Stimulated activated CD8-positive, alpha-beta memory T cell treated with anti-CD3 and anti-CD28 coated beads, Interleukin-7, amount 100 ng/mL, for 48 hours (primary cell): Measurements from ENCODE around the gene IGFBPL1.

Source experiments
- DNase-seq, 2 donors: peaks; one replicate each; pipeline ENCODE4 v3.0.0-alpha.2; 2020; ENCODE audit warnings: low read depth in 1 of 2; ENCODE audit errors: extremely low read depth in 1 of 2

IGFBPL1 gene

DNA sequence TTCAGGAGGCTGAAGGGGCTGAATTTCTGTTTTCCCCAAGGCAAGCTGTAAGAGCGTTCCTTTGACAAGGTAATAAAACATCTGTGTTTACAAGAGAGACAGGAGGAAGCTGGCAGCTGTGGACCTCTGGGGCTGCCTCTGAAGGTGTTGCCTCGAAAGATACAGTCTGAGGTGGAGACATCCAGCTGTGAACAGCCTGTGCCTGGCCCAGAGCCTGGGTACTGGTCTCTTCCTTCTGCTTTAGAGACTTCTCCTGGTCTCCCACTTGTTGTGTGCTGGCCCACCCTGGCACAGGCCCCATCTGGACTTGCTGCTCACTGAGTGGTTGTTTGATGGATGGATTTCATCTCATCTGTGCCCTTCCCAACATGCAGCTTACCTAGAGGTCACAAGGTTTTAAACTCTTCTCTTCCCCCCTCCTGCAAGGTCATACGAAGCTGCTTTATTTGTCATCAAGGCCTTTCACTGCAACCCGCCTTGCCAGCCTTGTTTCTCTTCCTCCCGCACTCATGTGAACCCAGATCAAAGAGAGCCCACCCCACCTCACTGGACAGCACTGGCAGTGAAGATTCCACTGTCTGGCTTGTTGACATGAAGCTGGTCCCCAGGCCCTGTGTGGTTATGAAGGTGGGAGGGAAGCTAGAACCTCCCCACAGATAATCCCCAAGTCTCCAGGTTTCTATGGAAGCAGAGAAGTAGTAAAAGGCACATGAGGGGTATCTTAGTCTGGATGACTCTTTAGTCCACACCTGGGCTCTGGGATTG lies 66.7 kb downstream of the IGFBPL1 start:
- DNase-seq = no peak

DNA sequence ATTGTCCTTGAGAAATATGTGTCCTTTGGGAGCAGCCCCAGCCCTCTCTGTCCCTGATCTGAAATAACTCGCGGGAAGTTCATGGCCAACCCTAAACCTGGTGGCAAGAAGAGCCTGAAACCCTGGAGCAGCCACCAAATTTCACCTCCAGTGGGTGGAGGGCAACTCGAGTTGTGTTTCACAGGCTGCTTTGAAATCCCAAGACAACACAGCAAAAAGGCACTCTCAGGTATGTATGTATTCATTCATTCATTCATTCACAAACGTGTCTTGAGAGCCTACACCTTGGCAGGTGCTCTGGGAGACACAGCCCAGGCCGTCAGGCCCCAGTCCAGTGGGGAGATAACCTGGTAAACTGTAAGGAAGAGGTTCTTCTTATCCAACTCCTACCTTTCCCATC lies 67.4 kb downstream of the IGFBPL1 start:
- no peak for DNase-seq
